AML-193 (cell line): Measurements from ENCODE around the gene FOXL3.
"Not testable (repeated sequence)": the region's sequence is repeated elsewhere in the genome, so short reads cannot be mapped to it uniquely, and the experiment has no call there.

Experiments
- DNase-seq, 2 experiments: peaks; one replicate each; lab custom pipeline; 2025; lab: John Stamatoyannopoulos, UW

Gene FOXL3

GRCh38 chr7:323410-323809, 33.4 kb downstream of the FOXL3 start:
- DNase-seq: no peak

GRCh38 chr7:324011-324410, 34.0 kb downstream of the FOXL3 start:
- no peak for DNase-seq

- no peak for DNase-seq
Measured at GRCh38 chr7:325051-325798, 35.3 kb downstream of the FOXL3 start.

- DNase-seq: no peak
Measured at GRCh38 chr7:325811-326210, 35.8 kb downstream of the FOXL3 start.

GRCh38 chr7:326273-326672, 36.3 kb downstream of the FOXL3 start:
- no peak for DNase-seq

GRCh38 chr7:326809-327232, 36.9 kb downstream of the FOXL3 start:
- no peak for DNase-seq

- DNase-seq: no peak
Measured at GRCh38 chr7:327233-327931, 37.4 kb downstream of the FOXL3 start.

GRCh38 chr7:327991-328702, 38.2 kb downstream of the FOXL3 start:
- no peak for DNase-seq

GRCh38 chr7:329691-330281, 39.8 kb downstream of the FOXL3 start:
- no peak for DNase-seq

GRCh38 chr7:330511-331230, 40.7 kb downstream of the FOXL3 start:
- no peak for DNase-seq

- no peak for DNase-seq
Measured at GRCh38 chr7:332020-332517, 42.1 kb downstream of the FOXL3 start.

GRCh38 chr7:332646-333392, 42.8 kb downstream of the FOXL3 start:
- DNase-seq: peak in 1 of 2 experiments; percentile 1

GRCh38 chr7:333393-333764, 43.4 kb downstream of the FOXL3 start:
- no peak for DNase-seq

GRCh38 chr7:334618-335357, 44.8 kb downstream of the FOXL3 start:
- no peak for DNase-seq

GRCh38 chr7:335358-336148, 45.6 kb downstream of the FOXL3 start:
- no peak for DNase-seq

- not testable (repeated sequence) for DNase-seq
Measured at GRCh38 chr7:336149-336533, 46.2 kb downstream of the FOXL3 start.

- DNase-seq: no peak
Measured at GRCh38 chr7:336810-337566, 47.0 kb downstream of the FOXL3 start.

- no peak for DNase-seq
Measured at GRCh38 chr7:337567-337951, 47.6 kb downstream of the FOXL3 start.
